ENCODE results near the gene SLAMF8.

The SLAMF8 gene

GRCh38 chr1:159826441-159827101 is at the start of gene SLAMF8:
SLAMF8 (plus strand) TSS chr1:159826873; CDS start chr1:159826899, 26 bp downstream.
- no peak for DNase-seq (ENCODE audit: low spot score)

GRCh38 chr1:159778266-159778665 is 48.4 kb upstream of the SLAMF8 start:
- no peak for DNase-seq (ENCODE audit: low spot score)

- DNase-seq (ENCODE audit: low spot score): no peak
These were observed 47.2 kb upstream of the SLAMF8 start for GRCh38 chr1:159779403-159779851.

- peak; percentile 71 for DNase-seq (ENCODE audit: low spot score)
These were observed 45.8 kb upstream of the SLAMF8 start, which contains the start of gene DUSP23 for GRCh38 chr1:159780583-159781582. DUSP23 (plus strand) TSS chr1:159780962; CDS start chr1:159781101, 139 bp downstream.

- no peak for DNase-seq (ENCODE audit: low spot score)
These were observed 44.7 kb upstream of the SLAMF8 start for GRCh38 chr1:159781992-159782391.

- no peak for DNase-seq (ENCODE audit: low spot score)
These were observed 42.9 kb upstream of the SLAMF8 start for GRCh38 chr1:159783724-159784123.

- no peak for DNase-seq (ENCODE audit: low spot score)
These were observed 40.2 kb upstream of the SLAMF8 start for GRCh38 chr1:159786465-159786864.

- DNase-seq (ENCODE audit: low spot score): no peak
These were observed 39.7 kb upstream of the SLAMF8 start for GRCh38 chr1:159786966-159787365.

- DNase-seq (ENCODE audit: low spot score): peak; percentile 19
These were observed 36.3 kb upstream of the SLAMF8 start for GRCh38 chr1:159790237-159790917.

- no peak for DNase-seq (ENCODE audit: low spot score)
These were observed 35.6 kb upstream of the SLAMF8 start for GRCh38 chr1:159791031-159791430.

GRCh38 chr1:159791461-159791860 is 35.2 kb upstream of the SLAMF8 start:
- DNase-seq (ENCODE audit: low spot score): no peak

- DNase-seq (ENCODE audit: low spot score): no peak
These were observed 31.1 kb upstream of the SLAMF8 start for GRCh38 chr1:159795534-159795933.

GRCh38 chr1:159798893-159799292 is 27.8 kb upstream of the SLAMF8 start:
- DNase-seq (ENCODE audit: low spot score): peak; percentile 54

- no peak for DNase-seq (ENCODE audit: low spot score)
These were observed 27.2 kb upstream of the SLAMF8 start for GRCh38 chr1:159799446-159799985.

- no peak for DNase-seq (ENCODE audit: low spot score)
These were observed 26.3 kb upstream of the SLAMF8 start for GRCh38 chr1:159800177-159800930.

- no peak for DNase-seq (ENCODE audit: low spot score)
These were observed 24.6 kb upstream of the SLAMF8 start, which contains the start of gene FCRL6 for GRCh38 chr1:159802111-159802510. FCRL6 (plus strand) TSS chr1:159802360; CDS start chr1:159802425, 65 bp downstream.

- no peak for DNase-seq (ENCODE audit: low spot score)
These were observed 22.6 kb upstream of the SLAMF8 start for GRCh38 chr1:159803956-159804689.

- no peak for DNase-seq (ENCODE audit: low spot score)
These were observed 21.7 kb upstream of the SLAMF8 start for GRCh38 chr1:159804924-159805323.

GRCh38 chr1:159815926-159816325 is 10.7 kb upstream of the SLAMF8 start:
- no peak for DNase-seq (ENCODE audit: low spot score)

- DNase-seq (ENCODE audit: low spot score): peak; percentile 15
These were observed 9.2 kb upstream of the SLAMF8 start for GRCh38 chr1:159817276-159818041.
